ENCODE data around the gene PPP1R15B. TPM values are rescaled to one million over a fixed set of nuclear protein-coding genes. Genes with fewer than 3 reads are reported as not detected.

The PPP1R15B gene
- 32.6 and 40.7 TPM in 2 replicates for total RNA-seq (2014; rRNA removed; shearing (Covaris generic))

- DNase-seq (ENCODE audit: low spot score): peak; percentile 97
These were observed at the start of gene PPP1R15B for GRCh38 chr1:204411451-204412204. PPP1R15B (minus strand) TSS chr1:204411817; CDS start chr1:204411411, 406 bp downstream.

- DNase-seq (ENCODE audit: low spot score): no peak
These were observed 48.7 kb upstream of the PPP1R15B start for GRCh38 chr1:204460346-204460745.

DNA sequence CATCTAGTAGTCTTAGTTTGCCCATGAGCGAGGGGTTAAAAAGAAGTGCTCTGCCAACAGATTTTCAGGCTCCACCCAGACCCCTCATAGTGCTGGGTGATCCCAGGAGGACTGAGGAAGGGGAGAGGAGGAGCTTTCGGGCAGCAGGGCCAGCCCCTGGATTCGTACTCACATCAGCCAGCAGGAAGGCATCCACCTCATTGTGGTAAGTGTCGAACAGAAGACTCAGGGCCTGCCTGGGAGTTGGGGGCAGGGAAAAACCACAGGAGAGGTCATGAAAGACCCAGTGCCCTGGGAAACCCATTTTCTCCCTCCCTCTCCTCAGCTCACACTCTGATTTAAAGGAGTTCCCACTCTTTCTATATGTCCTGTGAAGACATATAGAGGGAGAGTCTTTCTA lies 48.1 kb upstream of the PPP1R15B start:
- DNase-seq (ENCODE audit: low spot score): no peak

- no peak for DNase-seq (ENCODE audit: low spot score)
These were observed 46.0 kb upstream of the PPP1R15B start for GRCh38 chr1:204457666-204458065.

GRCh38 chr1:204456826-204457442 lies 45.3 kb upstream of the PPP1R15B start:
- no peak for DNase-seq (ENCODE audit: low spot score)

DNA sequence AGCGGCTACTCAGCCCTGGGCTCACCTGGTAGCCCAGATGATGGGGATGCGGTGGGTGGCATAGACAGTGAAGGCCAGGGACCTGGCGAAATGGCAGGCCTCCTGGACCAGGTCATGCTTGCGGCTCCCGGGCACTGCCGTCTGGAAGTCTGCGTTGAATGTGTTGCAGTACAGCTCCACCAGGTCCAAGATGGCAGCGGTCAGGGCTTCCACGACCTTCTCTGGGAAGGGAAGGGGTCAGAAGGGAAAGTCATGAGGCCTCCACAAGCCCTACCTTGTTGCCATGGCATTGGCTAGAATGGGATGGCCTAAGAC lies 44.2 kb upstream of the PPP1R15B start:
- no peak for DNase-seq (ENCODE audit: low spot score)

DNA sequence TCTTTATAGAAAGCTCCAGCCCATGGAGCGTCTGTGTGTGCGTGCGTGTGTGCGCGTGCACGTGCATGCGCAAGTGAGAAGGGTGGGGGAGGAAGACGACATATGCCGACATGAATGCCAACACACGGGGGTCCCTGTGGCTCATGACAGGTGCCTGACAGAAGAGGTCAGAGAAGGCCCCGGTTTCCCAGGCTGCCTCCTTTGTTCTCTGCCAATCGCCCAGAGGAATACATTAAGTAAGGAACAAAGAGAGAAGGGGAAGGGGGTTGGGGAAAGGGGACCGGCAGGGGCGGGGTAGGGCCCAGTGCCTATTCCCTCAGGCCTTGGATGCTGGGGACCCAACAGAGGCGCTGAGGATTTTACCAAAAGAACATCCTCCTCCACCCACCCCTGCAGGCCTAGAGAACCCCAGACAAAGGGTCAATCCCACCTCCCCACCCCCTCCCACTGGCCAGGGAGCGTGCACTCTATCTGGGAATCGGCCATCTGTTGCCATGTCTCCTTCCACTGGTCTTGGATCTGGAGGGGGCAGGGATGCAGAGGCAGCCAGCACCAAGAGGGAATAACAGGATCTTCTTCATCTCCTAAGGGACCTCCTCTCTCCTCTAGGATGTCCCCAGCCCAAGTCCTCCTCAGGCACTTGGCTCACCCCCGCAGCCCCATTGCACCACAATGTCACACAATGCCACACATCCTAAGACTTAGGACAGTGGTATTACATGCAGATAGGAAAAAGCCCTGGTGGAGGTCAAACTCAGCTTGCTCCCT lies 43.6 kb upstream of the PPP1R15B start:
- DNase-seq (ENCODE audit: low spot score): no peak

- no peak for DNase-seq (ENCODE audit: low spot score)
These were observed 42.9 kb upstream of the PPP1R15B start for GRCh38 chr1:204454476-204454875.

DNA sequence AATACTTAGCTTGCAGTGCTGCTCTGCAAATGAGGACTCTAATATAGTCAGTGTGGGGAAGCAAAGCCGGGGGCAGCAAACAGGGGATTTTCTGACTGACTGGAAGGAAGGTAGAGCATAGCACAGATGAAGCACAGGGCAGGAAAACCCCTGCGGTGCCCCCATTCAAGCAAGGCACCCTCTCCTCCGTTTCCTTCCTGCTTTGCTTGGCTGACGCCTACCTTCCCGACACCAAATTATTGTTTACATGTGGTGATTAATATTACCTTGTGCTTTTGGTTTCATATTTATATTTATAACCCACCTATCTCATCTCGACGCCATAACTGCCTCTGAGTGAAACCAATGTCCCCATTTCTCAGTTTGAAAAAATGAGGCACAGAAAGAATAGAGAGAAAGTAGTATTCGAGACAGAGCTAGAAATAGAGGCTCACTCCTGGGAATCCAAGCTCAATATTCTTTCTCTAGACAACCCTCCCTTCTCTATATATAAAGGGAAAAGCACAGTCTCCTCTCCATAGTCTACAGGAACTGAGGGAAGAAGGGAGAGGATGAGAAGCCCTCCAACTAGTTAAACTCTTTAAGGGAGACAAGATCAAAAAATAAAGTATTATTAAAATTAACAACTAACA lies 41.6 kb upstream of the PPP1R15B start:
- DNase-seq (ENCODE audit: low spot score): no peak

DNA sequence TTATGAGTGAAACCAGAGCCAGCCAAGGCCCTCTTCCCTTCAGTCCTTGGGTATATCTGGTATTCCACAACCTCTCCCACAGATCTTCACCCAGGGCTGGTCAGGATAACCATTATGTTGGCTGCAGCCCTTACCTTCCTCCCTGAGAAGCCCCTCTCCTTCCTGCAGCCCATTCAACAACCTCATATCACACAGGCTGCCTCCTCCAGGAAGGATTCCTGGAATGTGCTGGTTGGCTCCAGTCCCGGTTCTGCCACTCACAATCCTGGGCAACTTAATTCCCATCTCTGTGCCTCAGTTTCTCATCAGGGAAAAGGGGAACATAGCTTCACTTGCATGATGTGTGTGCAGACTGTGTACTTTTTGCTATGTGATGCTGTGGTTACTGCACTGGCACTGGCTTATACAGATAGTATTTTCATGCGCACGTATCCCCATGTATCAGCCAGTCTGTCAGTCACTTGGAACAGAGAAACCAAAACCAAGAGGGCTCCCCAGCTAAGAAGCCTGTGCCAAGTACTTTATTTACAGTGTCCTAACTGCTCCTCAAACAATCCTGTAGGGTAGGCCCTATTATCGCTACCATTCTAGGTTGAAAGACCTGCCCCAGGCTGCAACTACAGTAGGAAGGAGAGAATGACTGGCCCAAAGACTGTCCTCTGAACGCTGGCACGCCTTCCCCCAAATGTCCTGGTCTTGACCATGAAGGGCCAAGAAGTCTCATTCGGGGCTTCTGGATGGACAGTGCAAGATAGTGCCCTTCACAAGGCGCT lies 39.9 kb upstream of the PPP1R15B start:
- DNase-seq (ENCODE audit: low spot score): peak; percentile 3

DNA sequence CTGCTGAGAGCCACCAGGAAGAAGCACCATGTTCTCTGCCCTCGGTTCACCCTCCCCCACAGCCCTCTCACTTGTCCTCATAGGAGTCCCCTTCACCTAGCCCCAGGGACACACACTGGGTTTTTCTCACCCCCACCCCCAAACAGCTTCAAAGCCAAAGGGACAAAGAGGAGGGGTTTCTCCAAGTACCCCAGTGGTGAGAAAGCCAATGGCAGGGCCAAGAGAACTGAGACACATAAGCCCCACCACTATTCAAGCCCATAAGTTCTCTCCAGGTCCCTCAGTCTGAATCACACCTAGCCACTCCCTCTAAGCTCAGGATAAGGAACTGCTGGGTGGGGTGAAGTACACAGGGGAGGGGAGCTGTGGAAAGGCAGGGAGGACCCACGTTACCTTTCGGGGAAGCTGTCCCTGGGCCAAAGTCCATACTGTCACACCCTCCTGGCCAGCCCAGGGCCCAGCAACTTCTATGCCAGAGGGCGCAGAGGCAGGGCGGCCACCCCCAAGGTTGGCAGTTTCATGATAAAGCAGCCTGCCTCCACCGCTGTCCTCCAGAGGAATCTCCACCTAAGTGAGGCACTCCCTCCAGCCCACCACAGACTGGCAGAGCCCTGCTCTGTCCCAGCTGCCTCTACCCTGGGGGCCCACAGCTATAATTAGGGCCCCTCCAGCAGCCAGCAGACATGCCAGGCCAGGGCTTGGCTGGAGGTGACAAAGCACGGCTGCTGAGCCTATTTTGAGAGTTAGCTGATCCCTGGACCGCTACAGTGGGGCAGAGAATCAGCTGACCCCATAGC lies 39.0 kb upstream of the PPP1R15B start:
- peak; percentile 87 for DNase-seq (ENCODE audit: low spot score)

DNA sequence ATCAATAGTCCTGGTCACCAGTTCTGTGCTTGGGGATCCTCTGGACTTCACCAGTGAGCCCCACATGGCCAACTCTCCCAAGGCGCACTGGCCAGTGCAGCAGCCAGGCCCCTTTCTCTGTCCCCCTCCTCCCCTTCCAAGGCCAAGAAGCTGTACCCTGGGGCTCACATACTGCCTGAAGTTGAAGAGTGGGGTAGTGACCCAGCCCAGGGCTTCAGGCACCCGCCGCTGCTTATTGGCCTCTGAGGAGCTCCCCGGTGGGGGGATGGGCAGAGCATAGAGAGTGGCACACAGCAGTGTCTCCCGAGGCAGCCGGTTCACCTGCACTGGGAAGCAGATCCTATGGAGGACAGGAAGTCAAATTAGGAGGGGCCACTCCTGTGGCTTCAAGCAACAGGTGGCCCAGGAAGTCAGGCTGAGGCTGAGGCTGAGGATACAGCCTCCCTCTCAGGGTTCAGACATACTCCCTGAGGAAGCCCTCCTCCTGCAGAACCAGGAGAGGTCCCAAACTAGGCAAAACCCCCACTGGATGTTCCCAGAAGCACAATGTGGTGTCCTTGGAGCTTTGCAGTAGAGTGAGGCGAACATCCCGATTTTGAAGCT lies 38.2 kb upstream of the PPP1R15B start:
- no peak for DNase-seq (ENCODE audit: low spot score)

DNA sequence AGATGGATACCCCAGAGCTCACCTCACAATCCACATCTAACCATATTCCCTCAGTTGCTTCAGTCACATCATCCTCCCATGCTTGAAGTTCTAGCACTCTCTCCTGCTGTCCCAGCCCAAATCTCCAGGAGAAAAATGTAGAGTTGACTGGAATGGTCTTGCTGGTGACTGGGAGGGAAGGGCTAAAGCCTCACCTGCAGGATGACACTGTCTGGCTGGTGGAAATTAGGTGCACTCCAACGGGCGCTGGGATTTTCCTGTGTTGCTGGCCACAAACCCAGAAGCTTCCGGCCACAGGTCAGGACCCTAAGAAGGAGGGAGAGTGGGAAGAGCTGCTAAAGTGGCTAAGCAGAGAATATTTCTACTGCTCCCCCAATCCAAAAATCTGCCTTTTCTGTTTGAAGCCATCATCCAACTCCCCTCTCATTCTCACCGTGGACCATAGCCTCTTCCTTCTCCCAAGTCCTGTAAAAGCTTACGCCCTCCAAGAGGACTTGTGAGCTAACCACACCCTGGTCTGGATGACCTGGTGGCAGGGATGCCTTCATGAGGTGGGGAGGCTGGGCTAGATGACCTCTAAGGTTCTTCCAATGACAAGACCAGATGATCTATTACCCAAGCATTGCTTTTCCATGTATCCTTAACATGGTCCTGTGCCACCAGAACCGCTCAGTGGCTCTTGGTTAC lies 37.5 kb upstream of the PPP1R15B start:
- DNase-seq (ENCODE audit: low spot score): no peak

DNA sequence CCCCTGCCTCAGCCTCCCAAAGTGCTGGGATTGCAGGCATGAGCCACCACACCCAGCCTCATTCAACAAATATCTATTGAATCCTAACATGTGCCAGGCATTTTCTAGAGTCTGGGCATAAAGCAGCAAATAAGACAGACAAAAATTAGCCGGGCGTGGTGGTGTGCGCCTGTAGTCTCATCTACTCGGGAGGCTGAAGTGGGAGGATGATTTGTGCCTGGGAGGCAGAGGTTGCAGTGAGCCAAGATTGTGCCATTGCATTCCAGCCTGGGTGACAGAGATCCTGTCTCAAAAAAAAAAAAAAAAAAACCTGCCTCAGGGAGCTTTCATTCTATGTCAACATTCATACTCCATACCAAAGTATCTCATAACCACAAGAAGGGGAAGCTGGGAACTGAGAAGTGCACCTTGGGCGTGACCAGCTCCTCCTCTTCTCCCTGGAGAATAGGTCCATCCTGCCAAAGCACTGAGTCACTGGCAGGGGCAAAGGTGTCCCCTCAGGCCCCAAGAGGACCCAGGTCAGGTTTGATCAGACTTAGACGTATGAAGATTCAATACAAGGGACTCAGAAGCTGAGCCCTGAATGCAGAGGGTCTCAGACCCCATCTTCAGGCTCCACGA lies 36.8 kb upstream of the PPP1R15B start:
- peak; percentile 43 for DNase-seq (ENCODE audit: low spot score)

DNA sequence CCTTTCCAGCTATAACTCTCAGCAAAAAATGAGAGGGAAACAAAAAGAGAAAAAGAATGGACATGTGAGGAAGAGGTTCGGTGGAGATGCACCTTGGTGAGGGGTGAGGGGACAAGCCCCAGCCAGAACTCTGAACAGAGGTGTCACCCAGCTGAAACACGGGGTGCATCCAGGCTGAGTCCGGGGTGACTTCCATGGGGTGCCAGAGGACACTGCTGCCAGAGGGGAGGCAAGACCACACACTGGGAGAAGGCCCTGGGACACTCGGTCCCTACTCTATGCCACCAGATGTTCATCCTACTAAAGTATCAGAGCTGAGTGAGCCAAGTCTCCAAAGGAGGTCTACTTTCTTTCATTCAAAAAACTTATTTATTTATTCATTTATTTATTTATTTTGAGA lies 36.1 kb upstream of the PPP1R15B start:
- no peak for DNase-seq (ENCODE audit: low spot score)

DNA sequence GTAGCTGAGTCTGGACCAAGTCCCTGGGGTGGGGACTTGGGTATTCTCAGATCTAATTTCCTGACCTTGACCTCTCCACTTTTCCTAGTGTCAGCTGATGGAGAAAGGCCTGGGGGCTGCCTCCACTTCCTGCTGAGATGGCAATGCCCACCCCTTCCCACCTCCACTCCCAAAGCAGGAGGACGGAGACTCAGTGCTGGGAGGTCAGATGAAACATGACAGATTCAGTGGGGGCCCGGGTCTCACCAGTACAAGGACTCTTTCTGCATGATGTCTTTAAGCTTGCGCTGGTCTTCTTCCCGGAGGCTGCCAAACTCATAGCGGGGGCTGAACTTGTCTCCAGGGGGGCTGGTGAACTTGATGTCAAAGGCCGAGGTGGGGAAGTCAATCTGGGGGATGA lies 35.6 kb upstream of the PPP1R15B start:
- DNase-seq (ENCODE audit: low spot score): no peak

- DNase-seq (ENCODE audit: low spot score): peak; percentile 83
These were observed 34.9 kb upstream of the PPP1R15B start for GRCh38 chr1:204446413-204447111.

DNA sequence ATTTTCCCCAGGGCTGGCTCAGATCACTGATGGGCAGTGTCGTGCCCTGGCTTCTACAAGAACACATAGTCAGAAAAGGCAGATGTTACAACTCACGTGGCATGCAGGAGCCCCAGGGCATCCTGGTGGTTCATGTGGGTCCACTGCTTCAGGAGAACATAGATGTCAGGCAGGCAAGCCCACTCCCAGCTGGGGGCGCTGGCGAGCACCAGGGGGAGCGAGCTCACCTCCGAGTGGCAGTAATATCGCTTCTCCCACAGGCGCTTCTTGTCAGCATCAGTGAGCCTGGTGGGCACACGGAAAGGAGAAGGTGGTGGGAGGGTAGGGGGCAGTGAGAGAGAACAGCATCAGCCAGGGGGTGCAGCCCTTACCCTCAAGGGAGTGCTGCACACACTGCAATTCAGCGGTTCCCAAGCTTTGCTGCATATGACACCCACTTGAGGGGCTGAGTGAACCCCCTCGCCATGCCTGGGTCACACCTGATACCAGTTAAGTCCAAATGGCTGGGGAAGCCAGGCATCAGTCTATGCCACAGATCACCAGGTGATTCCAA lies 34.3 kb upstream of the PPP1R15B start:
- peak; percentile 17 for DNase-seq (ENCODE audit: low spot score)

Measured in HT-29 (cell line).